Hippocampal formation (tissue), 2 donors: ENCODE data around the gene S100A11.

Source experiments
- DNase-seq, 2 donors: peaks; one replicate each; lab custom pipeline; 2025; lab: John Stamatoyannopoulos, UW

S100A11 gene

GRCh38 chr1:151984313-151984956 is 52.4 kb downstream of the S100A11 start:
- DNase-seq = no peak
